H1 (cell line): ENCODE measurements around the gene SNX25. TPM values are rescaled to one million over a fixed set of nuclear protein-coding genes. Genes with fewer than 3 reads are reported as not detected.

Experiments
- CTCF ChIA-PET: fragments of 300-600 bp; sonication (Branson Sonifier 250); formaldehyde crosslinking; loops from one replicate; lab custom pipeline; 2021; ENCODE audit not compliant: partially characterized antibody; lab: Charles Lee
- POLR2A ChIA-PET: fragments of 300-600 bp; sonication (Branson Sonifier 250); formaldehyde crosslinking; loops from one replicate; lab custom pipeline; 2021; ENCODE audit warnings: inconsistent platforms; ENCODE audit not compliant: partially characterized antibody; lab: Charles Lee
- DNase-seq, 2 experiments: peaks; one replicate each; pipeline versions ENCODE4 v3.0.0 to v3.0.0-alpha.2; 2010 to 2022; ENCODE audit warnings: low spot score in 2 of 2, low read depth in 1 of 2, mixed read lengths in 1 of 2
- FAIRE-seq: peaks from 2 replicates; lab custom pipeline; 2011; peaks lifted over from hg19 to GRCh38; lab: Jason Lieb, UNC
- H2AFZ ChIP-seq: 2 replicates; pipeline ENCODE4 v1.8.1; 2012; ENCODE audit warnings: low read length, inconsistent platforms
- H2AK5ac ChIP-seq: 2 replicates; pipeline ENCODE4 v1.6.1; 2013; ENCODE audit warnings: low read depth, low read length
- H2BK120ac ChIP-seq: replicated peaks from 2 replicates; pipeline ENCODE3; 2013; ENCODE audit warnings: low read depth, low read length, inconsistent platforms
- H2BK12ac ChIP-seq: 2 replicates; pipeline ENCODE4 v1.6.1; 2013; ENCODE audit warnings: low read depth, low read length
- H2BK15ac ChIP-seq: 2 replicates; pipeline ENCODE4 v1.6.1; 2013; ENCODE audit warnings: low read length
- H2BK20ac ChIP-seq: 2 replicates; pipeline ENCODE4 v1.6.1; 2013; ENCODE audit warnings: low read length
- H2BK5ac ChIP-seq: 2 replicates; pipeline ENCODE4 v1.6.1; 2013; ENCODE audit warnings: low read depth, low read length
- H3K14ac ChIP-seq: 2 replicates; pipeline ENCODE4 v1.6.1; 2013; ENCODE audit warnings: inconsistent platforms; ENCODE audit not compliant: insufficient read length
- H3K18ac ChIP-seq: 2 replicates; pipeline ENCODE4 v1.6.1; 2013; ENCODE audit warnings: low read length; ENCODE audit errors: extremely low read depth
- H3K23ac ChIP-seq: 2 replicates; pipeline ENCODE4 v1.6.1; 2013; ENCODE audit warnings: inconsistent platforms; ENCODE audit not compliant: insufficient read length
- H3K23me2 ChIP-seq: 2 replicates; pipeline ENCODE4 v1.6.1; 2013; ENCODE audit warnings: low read depth, low read length
- H3K27ac ChIP-seq: 2 replicates; pipeline ENCODE4 v1.6.1; 2011; ENCODE audit warnings: low read depth, low read length, inconsistent platforms
- H3K27me3 ChIP-seq, 4 experiments: replicated peaks in 1 of 4; 1 replicate in 1 of 4; 2 replicates in 3 of 4; pipeline versions ENCODE4 v1.6.1 to v1.8.1; 2011 to 2013; ENCODE audit warnings: low read length in 3 of 4, mild to moderate bottlenecking in 3 of 4, inconsistent platforms in 2 of 4, mixed read lengths in 2 of 4, moderate library complexity in 1 of 4; ENCODE audit not compliant: control insufficient read depth in 3 of 4, insufficient read depth in 3 of 4; ENCODE audit errors: extremely low read depth in 1 of 4
- H3K36me3 ChIP-seq, 4 experiments: 2 replicates each; pipeline versions ENCODE4 v1.6.1 to v1.8.1; 2011 to 2013; ENCODE audit warnings: mild to moderate bottlenecking in 4 of 4, low read length in 3 of 4, moderate library complexity in 2 of 4, control low read depth in 1 of 4, inconsistent platforms in 1 of 4; ENCODE audit not compliant: insufficient read depth in 4 of 4, control insufficient read depth in 2 of 4
- H3K4ac ChIP-seq: replicated peaks from 2 replicates; pipeline ENCODE3; 2013; ENCODE audit warnings: low read length, low read depth, mixed read lengths, inconsistent platforms; ENCODE audit not compliant: insufficient read length
- H3K4me1 ChIP-seq, 4 experiments: replicated peaks in 1 of 4; 1 replicate in 1 of 4; 2 replicates in 3 of 4; pipeline versions ENCODE4 v1.6.1 to v1.8.1; 2011 to 2013; ENCODE audit warnings: low read length in 3 of 4, inconsistent platforms in 2 of 4, mixed read lengths in 1 of 4; ENCODE audit not compliant: insufficient read depth in 4 of 4, control insufficient read depth in 3 of 4
- H3K4me2 ChIP-seq, 2 experiments: 2 replicates each; pipeline versions ENCODE4 v1.6.1 to v1.8.1; 2011 to 2013; ENCODE audit warnings: low read depth in 2 of 2, low read length in 2 of 2, control low read depth in 1 of 2, inconsistent platforms in 1 of 2, mild to moderate bottlenecking in 1 of 2; ENCODE audit not compliant: insufficient read depth in 1 of 2
- H3K4me3 ChIP-seq, 4 experiments: fragments of 200-600, 300-600 bp in 1 of 4; sonication (generic), shearing (Covaris generic), sonication (Bioruptor Twin) in 1 of 4; 2 replicates each; pipeline versions ENCODE4 v1.5.1 to v1.8.1; 2011 to 2016; ENCODE audit warnings: low read length in 4 of 4, low read depth in 3 of 4, control low read depth in 2 of 4, inconsistent platforms in 2 of 4, mild to moderate bottlenecking in 2 of 4, mixed read lengths in 1 of 4, moderate library complexity in 1 of 4; ENCODE audit not compliant: insufficient read depth in 2 of 4; ENCODE audit errors: extremely low read depth in 1 of 4
- H3K56ac ChIP-seq: replicated peaks from 2 replicates; pipeline ENCODE3; 2013; ENCODE audit warnings: low read depth, mild to moderate bottlenecking, mixed read lengths, low read length, inconsistent platforms; ENCODE audit not compliant: insufficient read length
- H3K79me1 ChIP-seq: 2 replicates; pipeline ENCODE4 v1.6.1; 2013; ENCODE audit warnings: low read depth, low read length, control low read depth
- H3K79me2 ChIP-seq, 2 experiments: 2 replicates each; pipeline versions ENCODE4 v1.6.1 to v1.8.1; 2012 to 2013; ENCODE audit warnings: low read length in 2 of 2, mild to moderate bottlenecking in 2 of 2, inconsistent platforms in 1 of 2; ENCODE audit not compliant: insufficient read depth in 2 of 2, control insufficient read depth in 1 of 2
- H3K9ac ChIP-seq, 4 experiments: replicated peaks in 1 of 4; 1 replicate in 1 of 4; 2 replicates in 3 of 4; pipeline versions ENCODE4 v1.6.1 to v1.8.1; 2011 to 2013; ENCODE audit warnings: low read depth in 3 of 4, low read length in 3 of 4, control low read depth in 2 of 4, mild to moderate bottlenecking in 2 of 4, moderate library complexity in 2 of 4, inconsistent platforms in 1 of 4; ENCODE audit errors: extremely low read depth in 1 of 4
- H3K9me3 ChIP-seq, 2 experiments: 2 replicates each; pipeline versions ENCODE4 v1.6.1 to v1.8.1; 2012 to 2013; ENCODE audit warnings: mild to moderate bottlenecking in 2 of 2, moderate library complexity in 2 of 2, control low read depth in 1 of 2, inconsistent platforms in 1 of 2, low read depth in 1 of 2, low read length in 1 of 2, mixed read lengths in 1 of 2; ENCODE audit not compliant: insufficient read depth in 2 of 2
- H4K20me1 ChIP-seq, 2 experiments: replicated peaks in 1 of 2; 2 replicates each; pipeline versions ENCODE3 to v1.8.1; 2011 to 2013; ENCODE audit warnings: inconsistent platforms in 2 of 2, low read length in 2 of 2, mild to moderate bottlenecking in 1 of 2; ENCODE audit not compliant: insufficient read depth in 2 of 2, control insufficient read depth in 1 of 2
- H4K5ac ChIP-seq: 2 replicates; pipeline ENCODE4 v1.6.1; 2013; ENCODE audit warnings: low read length, low read depth, mixed read lengths, inconsistent platforms; ENCODE audit not compliant: insufficient read length
- H4K8ac ChIP-seq: 2 replicates; pipeline ENCODE4 v1.8.0; 2013; ENCODE audit warnings: mild to moderate bottlenecking, moderate library complexity, low read length, inconsistent platforms; ENCODE audit not compliant: insufficient read depth; ENCODE audit errors: extremely low read depth
- H4K91ac ChIP-seq: replicated peaks from 2 replicates; pipeline ENCODE3; 2013; ENCODE audit warnings: low read length, mixed read lengths, inconsistent platforms; ENCODE audit not compliant: insufficient read length
- HDAC6 ChIP-seq: IDR thresholded peaks from one replicate; pipeline ENCODE4 v1.7.1; 2012; ENCODE audit warnings: low read depth, mild to moderate bottlenecking, inconsistent platforms, low read length, moderate library complexity
- JUN ChIP-seq: IDR thresholded peaks from 2 replicates; pipeline ENCODE4 v1.6.1; 2011; ENCODE audit warnings: low read depth, mild to moderate bottlenecking, improper control_type of control experiment, low read length
- JUND ChIP-seq: IDR thresholded peaks from 2 replicates; pipeline ENCODE4 v1.6.1; 2011; ENCODE audit warnings: mild to moderate bottlenecking, improper control_type of control experiment, low read length
- SIX5 ChIP-seq: IDR thresholded peaks from 2 replicates; pipeline ENCODE4 v1.6.1; 2011; ENCODE audit warnings: mild to moderate bottlenecking, low read depth, low read length
- SRF ChIP-seq: IDR thresholded peaks from 2 replicates; pipeline ENCODE4 v1.6.1; 2011; ENCODE audit warnings: mild to moderate bottlenecking, low read depth, low read length, moderate library complexity
- WGBS, 2 experiments: shearing (Covaris generic) in 1 of 2; methylation state at CpG; one replicate each; pipeline versions ENCODE4 v1.1.6 to v1.1.7; 2013 to 2015; ENCODE audit warnings: low lambda C conversion rate in 2 of 2, mixed read lengths in 2 of 2, inconsistent platforms in 1 of 2, low coverage in 1 of 2, missing lambda C conversion rate in 1 of 2; ENCODE audit not compliant: insufficient replicate concordance in 2 of 2, insufficient coverage in 1 of 2, insufficient read length in 1 of 2; ENCODE audit errors: extremely low coverage in 1 of 2, missing lambda C conversion rate in 1 of 2; 5-methylcytosine and 5-hydroxymethylcytosine counted together
- polyA plus RNA-seq, 7 experiments: library from polyadenylated mRNA; depleted of rRNA in 3 of 7; stranded (reverse) in 5 of 7; unstranded in 2 of 7; fragments of >200 nt in 5 of 7; fragments of 200-250 nt in 2 of 7; gene quantifications; 1 replicate in 5 of 7; 2 replicates in 1 of 7; 4 replicates in 1 of 7; pipeline versions ENCODE4 v1.2.1 to v1.2.3, GENCODE V29; 2011 to 2013; ENCODE audit warnings: missing spikeins in 2 of 7, mixed read lengths in 2 of 7
- total RNA-seq: library from RNA; stranded (reverse); fragmentation: NEBNext Ultra II Directional; extraction: Animal tissue kit (Norgen Biotek cat#: 25700); gene quantifications from 2 replicates; pipeline ENCODE4 v1.2.1, GENCODE V29; 2021

SNX25 gene
- total and polyA plus RNA-seq, 2 of the 8 experiments (the other 6 are each of a cell fraction or from before 2014, with no cell fraction given) = 5.4 to 19.9 TPM

GRCh38 chr4:185339941-185340340 is 130.5 kb downstream of the SNX25 start:
- H3K9me3 ChIP-seq = no peaks in the 10 kb centered on the region
- H4K91ac ChIP-seq = no peak overlapping the region
- peaks cover 2 to 9% (median 7%) of the 10 kb centered on the region in 4 experiments; a peak in 4 of 8 replicates for H3K36me3 ChIP-seq
- H3K79me1 ChIP-seq = no peaks in the 10 kb centered on the region
- no peak overlapping the region for H4K8ac ChIP-seq
- no peak overlapping the region for H3K4me2 ChIP-seq
- no peak overlapping the region for H3K4me3 ChIP-seq
- DNase-seq (no peak), FAIRE-seq (no peak)
- 86% methylated on average over 3 of the region's 3 CpGs; no CpG with 5 or more reads in 1 of the 2 experiments for WGBS, 2 experiments
- ChIA-PET POLR2A (no interaction called here), CTCF (no interaction called here)
- H3K56ac ChIP-seq = no peak overlapping the region
- H3K9ac ChIP-seq = no peak overlapping the region
- no peaks in the 10 kb centered on the region for H4K20me1 ChIP-seq
- H3K23ac ChIP-seq = no peak overlapping the region
- H2AFZ ChIP-seq = no peak overlapping the region
- H3K79me2 ChIP-seq = no peaks in the 10 kb centered on the region
- H3K27me3 ChIP-seq = no peaks in the 10 kb centered on the region
- no peak overlapping the region for H2BK120ac ChIP-seq
- H2BK5ac ChIP-seq = no peak overlapping the region
- H3K4ac ChIP-seq = no peak overlapping the region
- H3K4me1 ChIP-seq = no peaks in the 10 kb centered on the region
- no peak overlapping the region for H2BK20ac ChIP-seq
- H3K18ac ChIP-seq = no peak overlapping the region
- no peak overlapping the region for H3K27ac ChIP-seq
- no peak overlapping the region for H2AK5ac ChIP-seq
- no peak overlapping the region for H4K5ac ChIP-seq
- no peak for TF ChIP-seq JUND
- no peak for TF ChIP-seq HDAC6
- no peak for TF ChIP-seq SRF
- no peak for TF ChIP-seq JUN
- TF ChIP-seq SIX5 = no peak
- H2BK15ac ChIP-seq = no peak overlapping the region
- no peak overlapping the region for H3K14ac ChIP-seq
- H2BK12ac ChIP-seq = no peak overlapping the region
- no peaks in the 10 kb centered on the region for H3K23me2 ChIP-seq
